Breast epithelium (tissue), 4 donors: ENCODE results near the gene CPAMD8. TPM values are rescaled to one million over a fixed set of nuclear protein-coding genes. Genes with fewer than 3 reads are reported as not detected.

Experiments
- DNase-seq, 2 donors: peaks; one replicate each; pipeline ENCODE4 v3.0.0-alpha.2; 2019; ENCODE audit warnings: low spot score in 2 of 2
- H3K27ac ChIP-seq, 2 donors: fragments of 200-600 bp; sonication (generic) in 1 of 2; one replicate each; pipeline ENCODE4 v1.5.1; 2016 to 2019; ENCODE audit warnings: mild to moderate bottlenecking in 1 of 2
- H3K27me3 ChIP-seq, 2 donors: fragments of 200-600 bp; sonication (generic) in 1 of 2; one replicate each; pipeline versions ENCODE4 v1.5.1 to v1.6.0; 2017 to 2019; ENCODE audit warnings: control low read depth in 1 of 2, mild to moderate bottlenecking in 1 of 2
- H3K36me3 ChIP-seq: fragments of 200-600 bp; one replicate; pipeline ENCODE4 v1.5.1; 2019
- H3K4me1 ChIP-seq, 2 donors: fragments of 200-600 bp; sonication (generic); one replicate each; pipeline ENCODE4 v1.5.1; 2016 to 2019; ENCODE audit warnings: control low read depth in 1 of 2
- H3K4me3 ChIP-seq, 3 donors: fragments of 200-600 bp; sonication (generic); 1 replicate in 2 of 3; 2 replicates in 1 of 3; pipeline ENCODE4 v1.5.1; 2016 to 2019; ENCODE audit warnings: mild to moderate bottlenecking in 3 of 3, moderate library complexity in 2 of 3
- H3K9me3 ChIP-seq, 2 donors: fragments of 200-600 bp; sonication (generic) in 1 of 2; one replicate each; pipeline ENCODE4 v1.5.1; 2016 to 2019; ENCODE audit warnings: control low read depth in 1 of 2
- POLR2A ChIP-seq: fragments of 450-650 bp; IDR thresholded peaks from one replicate; pipeline ENCODE4 v1.6.1; 2016; ENCODE audit warnings: antibody characterized with exemption, mild to moderate bottlenecking, moderate library complexity
- POLR2AphosphoS5 ChIP-seq, 3 donors: sonication (generic); formaldehyde crosslinking; IDR thresholded peaks; one replicate each; pipeline ENCODE4 v1.6.1; 2017; ENCODE audit warnings: antibody characterized with exemption in 3 of 3
- intact Hi-C: fragments of 100-400 bp; cut with DNase I; formaldehyde crosslinking; loops from one replicate; pipeline ENCODE4 v1.15.1; 2023; ENCODE audit warnings: low total_unique reads
- total RNA-seq, 3 donors: library from RNA; depleted of rRNA; stranded (reverse); fragments of >200 nt; gene quantifications; one replicate each; pipeline ENCODE4 v1.1.0, GENCODE V29; 2016
- TF ChIP-seq, protein P1 (sequence below), 3 donors: fragments of 450-650 bp; IDR thresholded peaks; one replicate each; pipeline ENCODE4 v1.5.1; 2016 to 2017; ENCODE audit warnings: antibody characterized with exemption in 3 of 3, mild to moderate bottlenecking in 3 of 3, moderate library complexity in 3 of 3

CPAMD8 gene
- total RNA-seq, 3 donors from 2014 or later: 9.5 to 24.0 (median 20.2) TPM

DNA sequence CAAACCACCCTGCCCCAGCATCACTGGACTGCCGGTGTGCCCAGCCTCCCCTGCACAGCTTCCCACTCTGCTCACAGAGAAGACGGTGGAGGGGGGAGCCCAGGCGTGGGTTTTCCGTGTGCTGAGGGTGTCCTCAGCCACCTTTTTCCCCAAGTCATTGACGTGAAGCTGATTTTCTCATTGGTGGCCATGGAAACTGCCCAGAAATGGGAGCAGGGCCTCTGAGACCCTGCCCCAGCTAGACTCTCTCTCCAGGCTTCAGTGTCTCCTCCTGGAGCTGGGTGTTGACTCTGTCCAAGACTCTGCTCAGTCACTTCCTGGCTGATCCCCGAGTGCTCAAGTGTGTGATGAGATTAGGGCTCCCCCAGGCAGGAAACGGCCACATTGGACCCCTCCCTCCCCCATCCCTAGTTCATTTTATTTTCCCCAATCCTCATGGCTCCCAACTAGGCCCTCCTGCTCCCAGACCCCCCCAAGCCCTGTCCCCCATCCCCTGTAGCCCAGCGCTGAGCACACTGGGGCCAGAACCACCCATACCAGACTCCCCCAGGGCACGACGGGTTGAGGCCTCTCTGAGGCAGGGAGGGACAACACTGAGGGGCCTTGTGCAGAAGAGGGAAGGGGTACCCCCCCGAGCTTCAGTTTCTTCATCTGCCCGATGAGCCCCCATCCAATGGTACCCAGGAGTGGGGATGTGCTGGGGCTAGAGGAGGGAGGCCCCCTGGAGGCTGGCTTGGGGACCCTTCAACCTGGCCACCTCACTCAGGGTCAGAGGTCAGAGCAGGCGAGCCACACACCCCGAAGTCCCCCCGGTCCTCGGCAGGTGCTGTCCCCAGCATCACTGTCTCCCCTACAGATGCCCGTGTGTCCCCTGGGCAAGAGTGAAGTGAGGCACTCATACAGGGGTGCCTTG is 139.0 kb downstream of the CPAMD8 start:
- Histone ChIP-seq H3K4me1 (peaks cover 0 to 5% of the 10 kb centered on the region in 2 donors), H3K36me3 (no peaks in the 10 kb centered on the region), H3K27ac (peak overlapping the region in 1 of 2 donors; percentile 69), H3K27me3 (no peaks in the 10 kb centered on the region), H3K9me3 (peaks cover 5 to 6% of the 10 kb centered on the region in 2 donors), H3K4me3 (no peak overlapping the region)
- no peak for DNase-seq
- TF ChIP-seq POLR2AphosphoS5 (IDR thresholded peaks at IDR 0.05) (no peak), POLR2A (no peak)
- TF ChIP-seq, protein P1, sequence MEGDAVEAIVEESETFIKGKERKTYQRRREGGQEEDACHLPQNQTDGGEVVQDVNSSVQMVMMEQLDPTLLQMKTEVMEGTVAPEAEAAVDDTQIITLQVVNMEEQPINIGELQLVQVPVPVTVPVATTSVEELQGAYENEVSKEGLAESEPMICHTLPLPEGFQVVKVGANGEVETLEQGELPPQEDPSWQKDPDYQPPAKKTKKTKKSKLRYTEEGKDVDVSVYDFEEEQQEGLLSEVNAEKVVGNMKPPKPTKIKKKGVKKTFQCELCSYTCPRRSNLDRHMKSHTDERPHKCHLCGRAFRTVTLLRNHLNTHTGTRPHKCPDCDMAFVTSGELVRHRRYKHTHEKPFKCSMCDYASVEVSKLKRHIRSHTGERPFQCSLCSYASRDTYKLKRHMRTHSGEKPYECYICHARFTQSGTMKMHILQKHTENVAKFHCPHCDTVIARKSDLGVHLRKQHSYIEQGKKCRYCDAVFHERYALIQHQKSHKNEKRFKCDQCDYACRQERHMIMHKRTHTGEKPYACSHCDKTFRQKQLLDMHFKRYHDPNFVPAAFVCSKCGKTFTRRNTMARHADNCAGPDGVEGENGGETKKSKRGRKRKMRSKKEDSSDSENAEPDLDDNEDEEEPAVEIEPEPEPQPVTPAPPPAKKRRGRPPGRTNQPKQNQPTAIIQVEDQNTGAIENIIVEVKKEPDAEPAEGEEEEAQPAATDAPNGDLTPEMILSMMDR (IDR thresholded peaks at IDR 0.05): no peak
- intact Hi-C loops: no loop called here

DNA sequence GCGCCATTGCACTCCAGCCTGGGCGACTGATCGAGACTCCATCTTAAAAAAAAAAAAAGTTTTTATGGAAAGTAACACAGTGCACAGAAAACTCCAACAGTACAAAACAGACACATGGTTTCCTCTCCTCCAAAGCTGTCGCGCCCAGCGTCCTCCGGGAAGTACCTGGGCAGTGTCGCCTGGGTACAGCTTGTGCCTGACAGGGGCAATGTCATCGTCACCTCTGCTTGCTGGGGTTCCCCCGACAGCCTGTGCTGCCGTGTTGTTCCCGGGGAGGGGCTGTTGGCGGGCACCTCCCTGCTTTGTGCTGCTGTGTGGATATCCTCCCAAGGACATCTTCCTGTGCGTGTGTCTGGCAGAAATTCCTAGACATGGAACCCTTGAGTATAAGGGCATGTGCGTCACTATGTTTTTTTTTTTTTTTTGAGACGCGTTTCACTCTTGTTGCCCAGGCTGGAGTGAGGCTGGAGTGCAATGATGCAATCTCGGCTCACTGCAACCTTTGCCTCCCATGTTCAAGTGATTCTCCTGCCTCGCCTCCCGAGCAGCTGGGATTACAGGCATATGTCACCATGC is 140.2 kb downstream of the CPAMD8 start:
- no peaks in the 10 kb centered on the region for H3K27me3 ChIP-seq
- TF ChIP-seq POLR2AphosphoS5 (IDR thresholded peaks at IDR 0.05): peak in 1 of 3 donors; percentile 90
- TF ChIP-seq, protein P1 (IDR thresholded peaks at IDR 0.05): no peak
- no peaks in the 10 kb centered on the region for H3K36me3 ChIP-seq
- intact Hi-C loops: no loop called here
- DNase-seq: peak in 1 of 2 donors; percentile 49
- H3K4me1 ChIP-seq: peaks cover 0 to 5% of the 10 kb centered on the region in 2 donors
- peak overlapping the region in 1 of 2 donors; percentile 66 for H3K27ac ChIP-seq
- peak overlapping the region in 1 of 3 donors; percentile 13 for H3K4me3 ChIP-seq
- H3K9me3 ChIP-seq: peaks cover 15 to 18% of the 10 kb centered on the region in 2 donors

DNA sequence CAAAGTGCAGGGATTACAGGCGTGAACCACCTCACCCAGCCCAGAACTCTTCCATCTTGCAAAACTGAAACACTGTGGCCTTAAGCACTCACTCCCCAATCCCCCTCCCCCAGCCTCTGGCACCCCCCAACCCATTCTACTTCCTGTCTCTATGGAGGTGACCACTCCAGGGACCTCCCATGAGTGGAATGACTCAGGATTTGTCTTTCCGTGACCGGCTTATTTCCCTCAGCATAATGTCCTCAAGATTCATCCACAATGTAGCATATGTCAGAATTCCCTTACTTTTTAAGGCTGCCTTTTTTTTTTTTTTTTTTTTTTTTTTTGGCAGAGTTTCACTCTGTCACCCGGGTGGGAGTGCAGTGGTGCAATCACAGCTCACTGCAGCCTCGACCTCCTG is 141.4 kb downstream of the CPAMD8 start:
- Histone ChIP-seq H3K9me3 (peaks cover 19 to 25% of the 10 kb centered on the region in 2 donors), H3K27ac (no peak overlapping the region), H3K4me1 (peaks cover 0 to 5% of the 10 kb centered on the region in 2 donors)

DNA sequence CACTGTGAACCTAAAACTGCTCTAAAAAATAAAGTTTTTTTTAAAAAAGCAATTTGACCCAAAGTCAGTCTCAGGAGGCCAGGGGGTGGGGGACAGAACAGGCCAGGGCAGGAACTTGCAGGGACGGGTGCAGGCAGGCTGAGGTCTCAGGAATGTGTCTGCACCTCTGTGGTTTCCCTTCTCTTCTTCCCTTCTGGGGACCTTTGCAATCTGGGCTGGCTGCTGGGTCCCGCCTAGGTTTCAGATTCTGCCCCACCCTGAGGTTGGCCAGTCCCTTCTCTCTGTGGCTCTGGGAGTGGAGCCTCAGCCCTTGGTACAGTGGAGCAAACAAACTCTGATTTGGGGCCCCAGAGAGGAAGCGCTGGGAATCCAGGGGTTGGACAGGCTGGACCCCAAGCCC is 143.1 kb downstream of the CPAMD8 start:
- TF ChIP-seq, protein P1 (IDR thresholded peaks at IDR 0.05): no peak
- TF ChIP-seq POLR2A (no peak), POLR2AphosphoS5 (IDR thresholded peaks at IDR 0.05) (no peak)

More for the DNA sequence above, 141.4 kb downstream of the CPAMD8 start:
- H3K4me3 ChIP-seq: no peak overlapping the region
- TF ChIP-seq POLR2A: no peak
- no peak for TF ChIP-seq POLR2AphosphoS5 (IDR thresholded peaks at IDR 0.05)
- TF ChIP-seq, protein P1 (IDR thresholded peaks at IDR 0.05): no peak
- no peaks in the 10 kb centered on the region for H3K36me3 ChIP-seq
- intact Hi-C loops: no loop called here
- H3K27me3 ChIP-seq: no peaks in the 10 kb centered on the region
- no peak for DNase-seq

DNA sequence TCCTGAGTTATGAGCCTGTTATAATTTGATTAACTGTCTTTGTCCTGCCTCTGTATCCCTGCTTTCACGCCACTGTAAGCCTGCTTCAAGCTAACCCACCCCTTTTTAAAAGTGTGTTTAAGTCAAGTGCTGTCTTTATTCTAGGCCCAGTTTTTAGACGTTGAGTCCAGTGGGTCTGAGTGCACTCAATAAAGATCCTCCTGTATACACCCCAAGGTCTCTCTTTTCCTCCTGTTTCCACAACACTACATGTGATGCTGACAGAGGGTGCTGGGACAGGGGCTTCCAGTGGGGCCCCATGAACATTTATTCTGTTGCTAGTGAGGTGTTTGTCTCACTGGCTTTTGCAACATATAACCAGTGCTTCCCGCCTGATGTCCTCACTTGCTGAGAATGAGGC is 144.5 kb downstream of the CPAMD8 start:
- intact Hi-C loops: no loop called here
- H3K27ac ChIP-seq: peak overlapping the region in 1 of 2 donors; percentile 32
- peaks cover 19 to 25% of the 10 kb centered on the region in 2 donors for H3K9me3 ChIP-seq
- H3K4me1 ChIP-seq: no peaks in the 10 kb centered on the region
- TF ChIP-seq POLR2A (no peak), POLR2AphosphoS5 (IDR thresholded peaks at IDR 0.05) (no peak)
- TF ChIP-seq, protein P1 (IDR thresholded peaks at IDR 0.05): no peak
- H3K27me3 ChIP-seq: no peaks in the 10 kb centered on the region
- no peak overlapping the region for H3K4me3 ChIP-seq
- DNase-seq: no peak
- H3K36me3 ChIP-seq: no peaks in the 10 kb centered on the region

More for the DNA sequence above, 143.1 kb downstream of the CPAMD8 start:
- Histone ChIP-seq H3K36me3 (no peaks in the 10 kb centered on the region), H3K9me3 (peaks cover 19 to 25% of the 10 kb centered on the region in 2 donors), H3K27me3 (no peaks in the 10 kb centered on the region), H3K4me3 (no peak overlapping the region), H3K4me1 (no peaks in the 10 kb centered on the region), H3K27ac (peak overlapping the region; percentile 12 to 40)
- intact Hi-C loops: no loop called here
- peak in 1 of 2 donors; percentile 54 for DNase-seq
